ENCODE data around the gene ANKS1B. TPM values are rescaled to one million over a fixed set of nuclear protein-coding genes. Genes with fewer than 3 reads are reported as not detected.

ANKS1B gene
- total RNA-seq, 1 experiment from 2014 or later = 0.54 TPM

DNA sequence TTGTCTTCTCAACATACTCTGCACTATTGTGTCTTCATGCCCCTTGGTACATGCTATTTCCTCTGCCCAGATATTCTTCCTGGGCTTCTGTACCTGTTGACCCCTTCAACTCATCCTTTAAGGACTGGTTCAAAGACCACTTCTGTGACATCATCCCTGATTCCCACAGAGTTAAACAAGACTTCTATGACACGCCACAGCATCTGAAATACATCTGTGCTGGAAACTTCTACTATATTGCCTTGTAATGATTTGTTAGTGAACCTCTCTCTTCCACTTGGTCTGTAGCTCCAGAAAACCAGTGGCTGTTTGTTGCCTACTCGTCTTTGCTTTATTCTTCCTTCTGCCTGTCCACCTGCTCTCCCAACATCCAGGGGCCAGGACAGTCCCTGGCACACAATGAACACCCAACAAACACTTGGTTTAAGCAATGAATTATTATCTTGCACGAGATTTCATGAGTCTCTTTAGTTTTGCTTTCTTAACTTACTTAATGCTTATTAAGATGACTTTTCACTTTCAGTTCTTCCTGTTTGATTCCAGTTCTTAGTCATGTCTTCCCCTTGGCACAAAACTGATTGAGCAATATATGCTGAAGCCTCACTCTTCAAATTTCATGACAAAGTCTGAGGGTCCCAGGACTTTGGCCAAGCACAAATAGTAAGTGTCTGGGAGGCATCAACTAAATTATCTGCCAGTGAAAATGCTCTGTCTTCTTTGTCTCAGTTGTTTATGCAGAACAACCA lies 853.8 kb downstream of the ANKS1B start:
- Histone ChIP-seq H3K9ac (ENCODE audit: low read length) (no peak overlapping the region), H3K27ac (ENCODE audit: low read depth, low read length) (no peak overlapping the region), H3K27me3 (ENCODE audit: insufficient read depth, low read length) (peaks cover 22% of the 10 kb centered on the region), H3K9me2 (ENCODE audit: insufficient read depth) (no peaks in the 10 kb centered on the region), H3K4me3 (replicated peaks in 1 of 2; ENCODE audit: low read depth in 1 of 2, low read length in 2 of 2) (no peak overlapping the region), H3K9me3 (ENCODE audit: control insufficient read depth in 1 of 2, insufficient read depth in 1 of 2, low read depth in 1 of 2, low read length in 2 of 2) (no peaks in the 10 kb centered on the region), H2AFZ (ENCODE audit: low read depth, low read length, poor library complexity, severe bottlenecking) (no peak overlapping the region), H3K79me2 (ENCODE audit: insufficient read depth, low read length) (no peaks in the 10 kb centered on the region), H4K20me1 (ENCODE audit: insufficient read depth) (no peaks in the 10 kb centered on the region), H3K4me2 (ENCODE audit: low read length) (no peak overlapping the region), H3K4me1 (ENCODE audit: control insufficient read depth in 1 of 2, insufficient read depth in 2 of 2, low read length in 2 of 2) (no peaks in the 10 kb centered on the region), H3K36me3 (ENCODE audit: control insufficient read depth in 1 of 2, insufficient read depth in 2 of 2, low read length in 2 of 2) (no peaks in the 10 kb centered on the region)
- DNase-seq (ENCODE audit: low read depth, low spot score) = no peak
- TF ChIP-seq ELF1 (IDR thresholded peaks at IDR 0.05; ENCODE audit: borderline replicate concordance, low read depth) = no peak
- TF ChIP-seq RAD21 (IDR thresholded peaks at IDR 0.05; ENCODE audit: low read depth) = no peak
- no peak for TF ChIP-seq POLR2AphosphoS5 (IDR thresholded peaks at IDR 0.05; ENCODE audit: low read depth, low read length)
- TF ChIP-seq ZBTB33 (IDR thresholded peaks at IDR 0.05; ENCODE audit: extremely low read depth, insufficient replicate concordance, low read length) = no peak
- TF ChIP-seq SIN3A (IDR thresholded peaks at IDR 0.05; ENCODE audit: low read depth) = no peak
- TF ChIP-seq ZNF274 (IDR thresholded peaks at IDR 0.05; ENCODE audit: low read depth, low read length) = no peak
- TF ChIP-seq TCF7L2 (IDR thresholded peaks at IDR 0.05; ENCODE audit: borderline replicate concordance, extremely low read depth, insufficient read depth, insufficient read length) = no peak
- no peak for TF ChIP-seq EZH2 (IDR thresholded peaks at IDR 0.05)
- no peak for TF ChIP-seq REST (IDR thresholded peaks at IDR 0.05; ENCODE audit: low read depth)
- TF ChIP-seq, protein P1, sequence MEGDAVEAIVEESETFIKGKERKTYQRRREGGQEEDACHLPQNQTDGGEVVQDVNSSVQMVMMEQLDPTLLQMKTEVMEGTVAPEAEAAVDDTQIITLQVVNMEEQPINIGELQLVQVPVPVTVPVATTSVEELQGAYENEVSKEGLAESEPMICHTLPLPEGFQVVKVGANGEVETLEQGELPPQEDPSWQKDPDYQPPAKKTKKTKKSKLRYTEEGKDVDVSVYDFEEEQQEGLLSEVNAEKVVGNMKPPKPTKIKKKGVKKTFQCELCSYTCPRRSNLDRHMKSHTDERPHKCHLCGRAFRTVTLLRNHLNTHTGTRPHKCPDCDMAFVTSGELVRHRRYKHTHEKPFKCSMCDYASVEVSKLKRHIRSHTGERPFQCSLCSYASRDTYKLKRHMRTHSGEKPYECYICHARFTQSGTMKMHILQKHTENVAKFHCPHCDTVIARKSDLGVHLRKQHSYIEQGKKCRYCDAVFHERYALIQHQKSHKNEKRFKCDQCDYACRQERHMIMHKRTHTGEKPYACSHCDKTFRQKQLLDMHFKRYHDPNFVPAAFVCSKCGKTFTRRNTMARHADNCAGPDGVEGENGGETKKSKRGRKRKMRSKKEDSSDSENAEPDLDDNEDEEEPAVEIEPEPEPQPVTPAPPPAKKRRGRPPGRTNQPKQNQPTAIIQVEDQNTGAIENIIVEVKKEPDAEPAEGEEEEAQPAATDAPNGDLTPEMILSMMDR (IDR thresholded peaks at IDR 0.05 in 2 of 3, conservative IDR thresholded peaks at IDR 0.05 in 1 of 3; ENCODE audit: borderline replicate concordance in 1 of 3, insufficient read depth in 1 of 3, low read depth in 2 of 3, low read length in 2 of 3) = no peak
- no peak for TF ChIP-seq SRF (IDR thresholded peaks at IDR 0.05; ENCODE audit: low read depth)
- no peak for TF ChIP-seq POLR2A (IDR thresholded peaks at IDR 0.05; ENCODE audit: borderline replicate concordance, extremely low read depth, insufficient read depth, insufficient read length)
- no peak for ATAC-seq
- ChIA-PET CTCF (no interaction called here), POLR2A (no interaction called here), RAD21 (ENCODE audit: low non-redundant PET in 1 of 2, low total read pairs in 2 of 2, uncharacterized antibody in 2 of 2, unreplicated experiment in 2 of 2) (no interaction called here)
- no TSS peak for BruUV-seq (replicated peaks)
- intact Hi-C loops (cut with micrococcal nuclease) = no loop called here

Measured in HCT116 (cell line).